Measurements from ENCODE around the gene RICTOR.
A peak's percentile ranks its signal among the peaks of the same experiment; 100 is the strongest.
"Not testable (repeated sequence)": the region's sequence is repeated elsewhere in the genome, so short reads cannot be mapped to it uniquely, and the experiment has no call there.

The RICTOR gene

GRCh38 chr5:39006650-39007049, 67.5 kb downstream of the RICTOR start:
- no peak for DNase-seq

GRCh38 chr5:39005566-39006232, 68.5 kb downstream of the RICTOR start:
- DNase-seq, result peak in 1 of 14 donors; percentile 4

GRCh38 chr5:39001683-39002082, 72.5 kb downstream of the RICTOR start:
- no peak for DNase-seq

- no peak for DNase-seq
Observed at GRCh38 chr5:38999037-38999436, 75.2 kb downstream of the RICTOR start.

- peak in 1 of 14 donors; percentile 13 for DNase-seq
Observed at GRCh38 chr5:38997591-38997990, 76.6 kb downstream of the RICTOR start.

- no peak for DNase-seq
Observed at GRCh38 chr5:38996123-38996522, 78.1 kb downstream of the RICTOR start.

GRCh38 chr5:38994324-38994927, 79.8 kb downstream of the RICTOR start:
- DNase-seq, result peak in 1 of 14 donors; percentile 3

GRCh38 chr5:38989974-38990719, 84.1 kb downstream of the RICTOR start:
- not testable (repeated sequence) for DNase-seq

- DNase-seq, result no peak
Observed at GRCh38 chr5:38985909-38986452, 88.2 kb downstream of the RICTOR start.

- DNase-seq, result no peak
Observed at GRCh38 chr5:38979535-38979934, 94.7 kb downstream of the RICTOR start.

GRCh38 chr5:38978036-38978435, 96.2 kb downstream of the RICTOR start:
- no peak for DNase-seq

GRCh38 chr5:38968665-38969064, 105.5 kb downstream of the RICTOR start:
- no peak for DNase-seq

GRCh38 chr5:38961691-38962090, 112.5 kb downstream of the RICTOR start:
- DNase-seq, result no peak

- no peak for DNase-seq
Observed at GRCh38 chr5:38953426-38954012, 120.7 kb downstream of the RICTOR start.

- DNase-seq, result no peak
Observed at GRCh38 chr5:38948501-38948900, 125.7 kb downstream of the RICTOR start.

- DNase-seq, result no peak
Observed at GRCh38 chr5:38944282-38944681, 129.9 kb downstream of the RICTOR start.

- DNase-seq, result no peak
Observed at GRCh38 chr5:38941912-38942311, 132.3 kb downstream of the RICTOR start.

- no peak for DNase-seq
Observed at GRCh38 chr5:38940230-38940858, 133.9 kb downstream of the RICTOR start.

- DNase-seq, result no peak
Observed at GRCh38 chr5:38938973-38939372, 135.2 kb downstream of the RICTOR start.

- DNase-seq, result no peak
Observed at GRCh38 chr5:38938424-38938823, 135.8 kb downstream of the RICTOR start.

GRCh38 chr5:38936269-38936668, 137.9 kb downstream of the RICTOR start:
- DNase-seq, result no peak

- DNase-seq, result no peak
Observed at GRCh38 chr5:38935437-38935836, 138.8 kb downstream of the RICTOR start.
